Activated B cell treated with CpG ODN at 0.5 μM for 24 hours (primary cell): Measurements from ENCODE around the gene CDT1. TPM values are rescaled to one million over a fixed set of nuclear protein-coding genes. Genes with fewer than 3 reads are reported as not detected.

ENCODE experiments used
- ATAC-seq: fragments of 200-7000 bp; cut with Tn5 transposase; one replicate; pipeline ENCODE4 v1.10.0; 2021; ENCODE audit warnings: low read depth, mild to moderate bottlenecking, moderate library complexity
- CTCF ChIA-PET: fragments of 350-600 bp; sonication (Branson Sonifier 250); formaldehyde crosslinking; loops from one replicate; lab custom pipeline; 2021; ENCODE audit warnings: antibody characterized with exemption; lab: Charles Lee
- POLR2A ChIA-PET: fragments of 350-600 bp; sonication (Branson Sonifier 250); formaldehyde crosslinking; loops from one replicate; lab custom pipeline; 2021; ENCODE audit warnings: antibody characterized with exemption; lab: Charles Lee
- DNase-seq: peaks from one replicate; pipeline ENCODE4 v3.0.0; 2022
- H3K27ac Mint-ChIP-seq: one replicate; pipeline ENCODE4 v1.8.0; 2020; ENCODE audit warnings: mixed read lengths
- H3K27me3 Mint-ChIP-seq: one replicate; pipeline ENCODE4 v1.8.0; 2021; ENCODE audit warnings: mixed read lengths
- H3K36me3 Mint-ChIP-seq: one replicate; pipeline ENCODE4 v1.8.0; 2021; ENCODE audit warnings: low read depth, mixed read lengths
- H3K4me1 Mint-ChIP-seq: one replicate; pipeline ENCODE4 v1.8.0; 2021; ENCODE audit warnings: mixed read lengths
- H3K4me3 Mint-ChIP-seq: one replicate; pipeline ENCODE4 v1.8.0; 2020; ENCODE audit warnings: mild to moderate bottlenecking, mixed read lengths
- H3K9me3 Mint-ChIP-seq: one replicate; pipeline ENCODE4 v1.8.0; 2020; ENCODE audit warnings: mixed read lengths
- CTCF ChIP-seq: fragments of 200-600 bp; IDR thresholded peaks from one replicate; pipeline ENCODE4 v1.8.0; 2022; ENCODE audit warnings: antibody characterized with exemption, mild to moderate bottlenecking
- intact Hi-C: fragments of 100-400 bp; cut with micrococcal nuclease; formaldehyde crosslinking; loops from one replicate; pipeline ENCODE4 v1.15.1; 2024
- total RNA-seq: library from RNA; stranded (reverse); gene quantifications from 2 replicates; pipeline ENCODE4 v1.2.3, GENCODE V29; 2022

The CDT1 gene
- total RNA-seq: 4.3 and 5.5 TPM in 2 replicates

- CTCF ChIA-PET: interaction anchor here (0.8 to 1.7 kb wide), 2 partner anchors 16 to 66 kb away, joined by 3 to 4 read pairs; no protein-coding TSS in a partner anchor
- intact Hi-C loops: loop anchor here (1.0 to 2.0 kb wide), 4 partner anchors 8 to 153 kb away; partner anchors contain the start of genes APRT, CYBA, GALNS and TRAPPC2L
Measured at GRCh38 chr16:88803264-88803987, at the start of gene CDT1. Gene CDT1 (plus strand): TSS chr16:88803789. CDS start chr16:88803832, 43 bp downstream.

GRCh38 chr16:88754109-88754911 lies 49.3 kb upstream of the CDT1 start:
- ChIA-PET POLR2A (interaction anchor here (0.9 to 1.1 kb wide), 2 partner anchors 8 to 14 kb away, joined by 4 to 7 read pairs; no protein-coding TSS in a partner anchor), CTCF (interaction anchor here (1.2 to 2.1 kb wide), 2 partner anchors 11 to 17 kb away, joined by 6 read pairs; no protein-coding TSS in a partner anchor)
- Mint-ChIP-seq H3K4me1 (peaks cover 30% of the 10 kb centered on the region), H3K36me3 (peaks cover 9% of the 10 kb centered on the region), H3K4me3 (no peak overlapping the region), H3K27ac (no peak overlapping the region), H3K9me3 (no peaks in the 10 kb centered on the region), H3K27me3 (no peaks in the 10 kb centered on the region)
- no peak for TF ChIP-seq CTCF
- intact Hi-C loops: no loop called here
- ATAC-seq: no peak
- no peak for DNase-seq

More at GRCh38 chr16:88803264-88803987, at the start of gene CDT1:
- no peak for TF ChIP-seq CTCF
- POLR2A ChIA-PET: interaction anchor here (0.6 to 2.5 kb wide), 9 partner anchors 8 to 897 kb away, joined by 3 to 18 read pairs (median 6); partner anchors contain the start of gene APRT
- Mint-ChIP-seq H3K4me3 (peak within 1 kb of the TSS; percentile 79), H3K27ac (peak within 1 kb of the TSS; percentile 79), H3K9me3 (no peaks in the 10 kb centered on the region), H3K36me3 (peaks cover 5% of the 10 kb centered on the region), H3K4me1 (peaks cover 22% of the 10 kb centered on the region), H3K27me3 (no peaks in the 10 kb centered on the region)
- DNase-seq (peak; percentile 88), ATAC-seq (peak; percentile 64)

GRCh38 chr16:88754912-88755744 lies 48.5 kb upstream of the CDT1 start:
- H3K9me3 Mint-ChIP-seq: no peaks in the 10 kb centered on the region
- peaks cover 30% of the 10 kb centered on the region for H3K4me1 Mint-ChIP-seq
- no peak for DNase-seq
- no peaks in the 10 kb centered on the region for H3K27me3 Mint-ChIP-seq
- CTCF ChIA-PET: no interaction called here
- H3K36me3 Mint-ChIP-seq: peaks cover 9% of the 10 kb centered on the region
- ATAC-seq: no peak
- H3K4me3 Mint-ChIP-seq: no peak overlapping the region
- POLR2A ChIA-PET: interaction anchor here (0.9 to 1.1 kb wide), 2 partner anchors 9 to 13 kb away, joined by 4 to 7 read pairs; no protein-coding TSS in a partner anchor
- no peak for TF ChIP-seq CTCF
- intact Hi-C loops: no loop called here
- H3K27ac Mint-ChIP-seq: no peak overlapping the region

GRCh38 chr16:88755745-88756443 lies 47.7 kb upstream of the CDT1 start:
- H3K4me3 Mint-ChIP-seq: no peak overlapping the region
- ChIA-PET CTCF (no interaction called here), POLR2A (no interaction called here)
- no peak for TF ChIP-seq CTCF
- H3K4me1 Mint-ChIP-seq: peaks cover 31% of the 10 kb centered on the region
- H3K27me3 Mint-ChIP-seq: no peaks in the 10 kb centered on the region
- no peak overlapping the region for H3K27ac Mint-ChIP-seq
- no peaks in the 10 kb centered on the region for H3K9me3 Mint-ChIP-seq
- intact Hi-C loops: no loop called here
- H3K36me3 Mint-ChIP-seq: peaks cover 9% of the 10 kb centered on the region
- no peak for ATAC-seq
- DNase-seq: no peak
